G401 (cell line): ENCODE data around the gene TM4SF18. TPM values are rescaled to one million over a fixed set of nuclear protein-coding genes. Genes with fewer than 3 reads are reported as not detected.
"Not testable (repeated sequence)": the region's sequence is repeated elsewhere in the genome, so short reads cannot be mapped to it uniquely, and the experiment has no call there.

ENCODE experiments used
- DNase-seq: peaks from one replicate; pipeline ENCODE4 v3.0.0-alpha.2; 2015; ENCODE audit warnings: low spot score
- in situ Hi-C: cut with HindIII; loops from 2 replicates; pipeline ENCODE4 v1.10.0; 2016; ENCODE audit warnings: low sequenced_read_pairs, mixed read lengths
- total RNA-seq: library from RNA; depleted of rRNA; stranded (reverse); fragments of >200 nt; shearing (Covaris generic); gene quantifications from 2 replicates; pipeline ENCODE4 v1.2.3, GENCODE V29; 2014; rRNA removed

The TM4SF18 gene, protein sequence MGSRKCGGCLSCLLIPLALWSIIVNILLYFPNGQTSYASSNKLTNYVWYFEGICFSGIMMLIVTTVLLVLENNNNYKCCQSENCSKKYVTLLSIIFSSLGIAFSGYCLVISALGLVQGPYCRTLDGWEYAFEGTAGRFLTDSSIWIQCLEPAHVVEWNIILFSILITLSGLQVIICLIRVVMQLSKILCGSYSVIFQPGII
- total RNA-seq, result 13.4 and 36.7 TPM in 2 replicates

- in situ Hi-C loops, result no loop called here
- peak; percentile 64 for DNase-seq
These were observed at the start of gene TM4SF18 for GRCh38 chr3:149333176-149333859. TSS of gene TM4SF18 (minus strand) at chr3:149333636. CDS start at chr3:149333382, 254 bp downstream.

GRCh38 chr3:149382518-149382917 lies 49.1 kb upstream of the TM4SF18 start:
- no peak for DNase-seq
- in situ Hi-C loops, result no loop called here

DNA sequence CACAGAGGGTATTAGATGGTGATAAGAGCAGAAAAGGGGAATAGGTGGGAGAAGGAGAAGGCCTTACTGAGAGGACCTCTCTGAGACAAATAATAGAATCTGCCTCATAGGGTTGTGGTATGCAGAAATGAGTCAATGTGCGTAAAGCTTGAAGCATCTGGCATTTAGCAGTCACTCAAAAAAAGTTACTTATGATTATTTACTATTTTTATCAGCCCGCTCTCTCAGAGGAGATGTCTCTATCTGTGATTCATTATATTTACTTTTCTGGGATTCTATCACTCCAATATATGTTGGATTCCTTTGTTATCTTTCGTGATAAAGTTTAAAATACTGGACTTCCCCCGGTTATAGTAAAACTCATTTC lies 48.6 kb upstream of the TM4SF18 start:
- DNase-seq, result no peak
- in situ Hi-C loops, result no loop called here

GRCh38 chr3:149381173-149382100 lies 48.0 kb upstream of the TM4SF18 start:
- in situ Hi-C loops, result no loop called here
- no peak for DNase-seq

GRCh38 chr3:149380220-149380619 lies 46.8 kb upstream of the TM4SF18 start:
- DNase-seq, in situ Hi-C loops: not testable (repeated sequence)

DNA sequence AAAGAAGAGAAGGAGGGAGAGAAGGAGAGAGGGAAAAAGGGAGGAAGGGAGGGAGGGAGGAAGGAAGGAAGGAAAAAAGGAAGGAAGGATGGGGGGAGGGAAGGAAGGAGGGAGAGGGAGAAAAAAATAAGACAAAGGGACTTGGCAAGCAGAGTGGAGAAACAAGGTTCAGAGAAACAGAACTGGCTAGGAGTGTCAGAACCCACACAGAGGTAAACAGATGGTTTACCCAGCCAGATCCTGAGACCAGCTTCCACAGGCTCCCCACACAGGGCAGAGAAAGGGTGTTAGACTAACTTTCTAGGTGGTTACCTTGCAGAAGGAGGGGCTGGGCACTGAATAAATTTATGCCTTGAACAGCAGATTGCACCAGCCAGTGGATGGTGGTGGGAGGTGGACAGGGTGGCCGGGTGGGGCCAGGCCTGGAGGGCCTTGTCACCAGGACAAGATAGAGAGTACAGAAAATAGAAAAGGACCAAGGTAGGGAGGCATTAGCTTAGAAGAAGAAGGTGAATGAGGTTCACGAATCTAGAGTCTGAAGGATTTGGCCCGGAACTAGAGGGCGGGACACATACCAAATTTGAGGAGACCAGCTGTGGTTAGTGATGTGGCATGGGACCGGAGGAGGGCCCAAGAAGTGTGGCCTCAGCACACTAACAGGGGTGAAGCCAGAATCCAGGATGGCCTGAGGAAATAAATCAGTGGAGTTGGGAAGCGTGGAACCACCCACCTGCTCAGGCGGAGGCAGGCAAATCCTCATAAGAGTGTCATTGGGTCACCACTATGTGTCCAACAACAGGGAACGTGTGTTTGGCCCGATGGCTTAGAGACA lies 45.3 kb upstream of the TM4SF18 start:
- in situ Hi-C loops, result no loop called here
- no peak for DNase-seq

DNA sequence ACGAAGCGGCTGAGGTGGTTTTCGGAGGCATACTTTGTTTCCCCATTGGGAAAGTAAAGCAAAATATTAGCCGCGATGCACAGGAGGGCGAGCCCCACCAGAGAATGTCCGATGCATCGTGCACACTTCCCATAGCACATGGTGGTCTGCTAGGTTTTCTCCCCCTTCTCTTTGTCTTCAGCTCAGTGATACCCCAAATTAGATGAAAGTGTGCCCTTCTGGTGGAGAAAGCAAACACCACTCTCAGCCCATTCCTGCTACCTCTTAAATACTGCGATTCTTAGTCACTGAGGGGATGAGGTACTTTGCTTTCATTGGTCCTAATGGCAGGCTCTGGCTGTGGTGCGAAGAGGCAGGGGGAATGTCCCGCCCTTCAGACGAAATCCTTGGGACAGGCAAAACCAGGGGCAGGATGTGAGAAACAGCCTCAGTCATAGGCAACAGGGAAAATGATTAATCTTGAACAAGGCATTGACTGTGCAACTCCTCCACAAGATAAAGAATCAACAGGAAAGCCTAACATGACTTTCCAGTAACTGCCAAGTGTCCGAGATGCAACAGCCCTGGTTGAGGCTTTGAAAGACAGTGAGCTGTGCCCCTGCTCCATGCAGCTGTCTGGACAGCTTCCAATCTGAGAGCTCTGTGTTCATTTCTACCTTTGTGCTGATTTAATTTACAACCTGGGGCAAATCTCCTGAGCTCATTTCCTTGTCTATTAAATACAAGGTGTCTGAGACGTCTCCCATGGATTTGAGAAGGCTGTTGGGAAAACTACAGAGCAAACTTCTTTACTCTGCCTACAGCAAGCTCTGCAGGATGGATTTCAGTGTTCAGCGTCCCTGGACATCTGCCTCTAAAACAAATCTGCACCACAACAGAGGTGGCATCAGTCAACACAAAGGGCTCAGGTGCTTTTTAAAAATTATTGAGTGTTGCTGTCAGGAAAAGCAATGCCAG lies 44.2 kb upstream of the TM4SF18 start, which contains the start of gene TM4SF1:
TSS of gene TM4SF1 (minus strand) at position 242 of the 957 bp plus-strand sequence. CDS start at position 140, 102 bp downstream.
- in situ Hi-C loops, result no loop called here
- DNase-seq, result peak; percentile 71

DNA sequence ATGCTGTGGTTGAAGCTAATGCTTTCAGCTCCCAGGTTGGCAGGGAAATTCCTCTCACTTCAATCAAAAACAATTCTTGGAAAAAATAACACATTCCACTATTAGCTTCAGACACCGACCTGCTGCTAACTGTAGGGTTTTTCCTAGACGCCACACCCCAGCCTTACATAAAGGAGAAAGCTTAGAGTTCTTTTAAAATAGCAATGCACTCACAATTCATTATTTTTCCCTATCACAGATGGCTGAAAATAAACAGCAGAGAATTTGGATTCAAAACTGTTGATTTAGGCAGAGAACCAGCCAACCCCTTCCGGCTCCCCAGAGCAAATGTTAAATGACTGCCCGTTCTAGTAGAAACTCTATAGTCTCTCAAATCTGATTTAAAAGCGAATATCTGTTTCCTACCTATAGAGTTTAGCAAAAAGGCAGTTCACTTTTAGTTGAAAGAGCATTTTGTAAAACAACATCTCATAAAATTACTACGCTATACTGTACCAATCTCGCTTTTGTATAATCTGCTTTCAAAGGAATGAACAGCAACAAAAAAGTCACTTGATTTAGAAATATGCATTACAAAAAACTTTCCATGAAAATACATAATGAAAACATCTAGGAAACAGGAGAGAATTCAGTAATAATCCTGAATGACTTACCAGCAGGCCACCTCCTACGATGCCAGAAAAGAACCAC lies 43.4 kb upstream of the TM4SF18 start:
- DNase-seq, result no peak

GRCh38 chr3:149375501-149376196 lies 42.2 kb upstream of the TM4SF18 start:
- no peak for DNase-seq
- in situ Hi-C loops, result no loop called here

More for the DNA sequence above, 43.4 kb upstream of the TM4SF18 start:
- in situ Hi-C loops, result no loop called here

- no peak for DNase-seq
- in situ Hi-C loops, result no loop called here
These were observed 41.5 kb upstream of the TM4SF18 start for GRCh38 chr3:149374793-149375500.

DNA sequence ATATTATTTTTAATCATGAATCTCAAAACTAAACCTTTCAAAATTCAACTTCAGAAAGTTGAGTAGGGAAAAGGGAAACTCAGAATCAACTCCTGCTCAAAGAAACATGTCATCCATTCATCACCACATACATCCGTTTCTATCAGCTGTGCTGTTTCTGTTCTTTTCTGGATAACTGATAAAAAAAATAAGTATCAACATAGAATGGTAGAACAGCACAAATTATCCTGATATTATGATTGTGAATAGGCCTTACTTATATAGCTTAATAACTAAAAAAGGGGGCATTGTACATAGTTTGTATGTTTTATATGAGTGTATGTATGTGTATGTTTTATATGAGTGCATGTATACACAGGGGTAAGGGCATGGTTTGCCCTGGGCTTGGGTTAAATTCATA lies 41.0 kb upstream of the TM4SF18 start:
- in situ Hi-C loops, result no loop called here

DNA sequence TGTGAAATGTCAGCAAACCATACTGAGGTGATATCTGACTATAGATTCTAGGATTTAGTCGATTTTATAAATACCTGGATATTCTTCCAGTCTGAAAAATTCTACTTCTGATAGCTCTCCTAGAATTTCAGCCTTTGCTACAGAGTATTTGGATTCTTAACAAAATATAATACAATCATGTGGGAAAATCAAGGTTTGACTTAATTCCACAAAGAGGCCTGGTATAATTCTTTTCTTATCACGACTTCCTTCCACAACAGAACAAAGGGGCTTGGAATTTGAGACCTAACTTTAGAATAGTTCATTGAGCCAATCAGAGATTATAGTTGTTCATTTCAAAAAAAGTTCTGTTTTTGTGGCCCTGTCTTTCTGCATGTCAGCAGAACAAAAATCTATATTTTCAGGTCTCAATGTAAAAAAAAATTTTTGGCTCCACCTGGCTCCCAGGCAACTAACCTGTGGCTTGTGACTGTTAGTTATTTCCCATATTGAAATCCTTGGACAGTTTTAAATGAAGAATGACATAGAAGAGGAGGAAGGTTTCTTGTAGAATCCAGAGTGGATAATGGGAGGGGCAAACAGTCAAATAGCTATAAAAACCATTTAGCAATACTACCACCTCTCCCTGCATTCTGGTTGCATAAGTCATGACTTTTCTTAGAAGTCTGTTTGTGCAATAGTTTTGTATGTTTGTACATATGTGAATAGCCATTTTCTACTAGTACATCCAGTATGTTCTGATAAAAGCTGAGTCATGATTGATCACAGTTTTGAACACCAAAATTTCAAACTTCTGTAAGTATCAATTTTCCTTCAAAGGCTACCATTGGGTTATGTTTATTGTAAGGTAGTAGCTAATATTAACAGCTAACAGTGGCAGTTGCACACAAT lies 40.0 kb upstream of the TM4SF18 start:
- in situ Hi-C loops, result no loop called here
- DNase-seq, result no peak

More for the DNA sequence above, 41.0 kb upstream of the TM4SF18 start:
- no peak for DNase-seq

DNA sequence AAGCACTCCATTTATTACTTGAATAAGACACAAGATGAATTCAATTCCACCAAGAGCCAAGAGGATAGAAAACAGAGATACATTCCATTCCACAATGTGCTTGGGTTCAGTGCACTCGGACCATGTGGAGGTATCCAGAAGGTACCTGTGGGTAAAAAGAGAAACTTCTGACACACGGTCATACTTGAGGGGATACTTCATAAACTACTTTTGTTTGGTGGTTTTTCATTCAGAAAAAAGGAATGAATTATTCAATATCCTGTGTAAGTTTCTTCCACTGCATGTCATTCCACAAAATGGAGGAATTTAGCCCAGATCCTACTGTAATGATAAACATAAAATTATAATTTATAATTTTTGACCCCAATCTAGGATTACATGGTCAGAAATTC lies 38.3 kb upstream of the TM4SF18 start:
- in situ Hi-C loops, result no loop called here

DNA sequence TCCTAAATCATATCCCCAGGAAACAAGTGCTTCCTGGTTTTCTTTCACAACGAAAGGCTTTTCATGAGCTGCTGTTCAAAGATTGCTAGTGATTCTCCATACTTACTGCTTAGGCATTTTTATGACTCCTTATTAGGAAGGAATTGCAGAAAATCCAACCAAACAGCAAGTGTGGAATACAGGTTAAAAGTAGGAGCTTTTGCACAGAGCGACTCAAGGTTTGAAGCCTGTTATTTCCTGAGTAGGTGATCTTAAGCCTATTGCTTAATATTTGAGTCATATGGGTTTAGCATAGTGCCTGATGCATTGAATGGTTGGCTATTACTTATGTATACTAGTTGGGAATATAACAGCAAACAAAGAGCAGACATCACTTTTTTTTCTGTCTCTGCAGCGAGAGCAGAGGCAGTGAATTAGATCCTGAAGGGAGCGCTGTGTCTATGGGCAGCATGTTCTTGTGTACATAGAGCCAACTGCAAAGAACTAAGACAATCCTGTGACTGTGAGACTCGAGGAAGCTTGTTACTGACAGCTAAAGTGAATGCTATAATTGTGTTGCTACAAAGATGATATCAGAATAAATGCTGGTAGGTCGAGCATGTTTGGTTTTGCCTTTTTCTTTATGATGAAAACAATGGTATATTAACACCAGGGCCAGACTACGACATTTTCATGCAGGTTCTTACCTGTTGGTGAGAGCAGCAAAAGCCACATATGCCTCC lies 37.7 kb upstream of the TM4SF18 start:
- no peak for DNase-seq
- in situ Hi-C loops, result no loop called here

More for the DNA sequence above, 38.3 kb upstream of the TM4SF18 start:
- no peak for DNase-seq
